GM12873 (cell line): ENCODE data around the gene TFF3.

Experiments
- TF ChIP-seq, protein P1 (sequence below): IDR thresholded peaks from 2 replicates; pipeline ENCODE4 v1.5.1; 2012; ENCODE audit warnings: low read depth, mild to moderate bottlenecking, moderate library complexity, low read length, control low read depth; ENCODE audit not compliant: insufficient read depth; ENCODE audit errors: missing control alignments

The TFF3 gene

GRCh38 chr21:42276076-42276475 is 39.1 kb downstream of the TFF3 start:
- TF ChIP-seq, protein P1, sequence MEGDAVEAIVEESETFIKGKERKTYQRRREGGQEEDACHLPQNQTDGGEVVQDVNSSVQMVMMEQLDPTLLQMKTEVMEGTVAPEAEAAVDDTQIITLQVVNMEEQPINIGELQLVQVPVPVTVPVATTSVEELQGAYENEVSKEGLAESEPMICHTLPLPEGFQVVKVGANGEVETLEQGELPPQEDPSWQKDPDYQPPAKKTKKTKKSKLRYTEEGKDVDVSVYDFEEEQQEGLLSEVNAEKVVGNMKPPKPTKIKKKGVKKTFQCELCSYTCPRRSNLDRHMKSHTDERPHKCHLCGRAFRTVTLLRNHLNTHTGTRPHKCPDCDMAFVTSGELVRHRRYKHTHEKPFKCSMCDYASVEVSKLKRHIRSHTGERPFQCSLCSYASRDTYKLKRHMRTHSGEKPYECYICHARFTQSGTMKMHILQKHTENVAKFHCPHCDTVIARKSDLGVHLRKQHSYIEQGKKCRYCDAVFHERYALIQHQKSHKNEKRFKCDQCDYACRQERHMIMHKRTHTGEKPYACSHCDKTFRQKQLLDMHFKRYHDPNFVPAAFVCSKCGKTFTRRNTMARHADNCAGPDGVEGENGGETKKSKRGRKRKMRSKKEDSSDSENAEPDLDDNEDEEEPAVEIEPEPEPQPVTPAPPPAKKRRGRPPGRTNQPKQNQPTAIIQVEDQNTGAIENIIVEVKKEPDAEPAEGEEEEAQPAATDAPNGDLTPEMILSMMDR = no peak

DNA sequence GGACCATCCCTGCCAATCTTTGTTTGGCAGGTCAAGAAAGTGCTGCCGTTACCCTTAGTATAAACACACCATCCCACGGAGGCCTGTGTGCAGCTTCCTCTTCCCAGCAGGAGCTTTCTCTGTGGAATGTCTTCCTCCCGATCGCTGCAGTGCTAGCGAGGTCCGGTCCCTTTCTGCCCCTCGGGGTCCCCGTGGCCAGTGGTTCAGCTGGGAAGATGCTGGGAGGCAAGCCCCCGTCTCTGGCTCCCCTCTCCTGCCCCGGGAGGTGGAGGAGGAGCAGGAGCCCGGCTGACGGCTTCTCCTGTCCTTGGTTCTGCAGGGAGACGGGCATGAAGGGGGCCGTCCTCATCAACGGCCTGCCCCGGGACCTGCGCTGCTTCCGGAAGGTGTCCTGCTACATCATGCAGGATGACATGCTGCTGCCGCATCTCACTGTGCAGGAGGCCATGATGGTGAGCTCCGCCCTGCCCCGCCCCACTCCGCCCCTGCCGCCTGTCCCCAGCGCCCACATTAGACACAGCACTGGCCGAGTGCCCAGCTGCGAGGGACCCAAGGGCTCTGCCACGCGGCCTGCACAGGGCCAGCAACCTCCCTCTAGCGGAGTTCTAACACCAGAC is 42.1 kb downstream of the TFF3 start:
- TF ChIP-seq, protein P1 = no peak

- TF ChIP-seq, protein P1 = no peak
These were observed 42.9 kb downstream of the TFF3 start for GRCh38 chr21:42272109-42272962.

GRCh38 chr21:42271065-42271464 is 44.1 kb downstream of the TFF3 start:
- TF ChIP-seq, protein P1 = no peak

DNA sequence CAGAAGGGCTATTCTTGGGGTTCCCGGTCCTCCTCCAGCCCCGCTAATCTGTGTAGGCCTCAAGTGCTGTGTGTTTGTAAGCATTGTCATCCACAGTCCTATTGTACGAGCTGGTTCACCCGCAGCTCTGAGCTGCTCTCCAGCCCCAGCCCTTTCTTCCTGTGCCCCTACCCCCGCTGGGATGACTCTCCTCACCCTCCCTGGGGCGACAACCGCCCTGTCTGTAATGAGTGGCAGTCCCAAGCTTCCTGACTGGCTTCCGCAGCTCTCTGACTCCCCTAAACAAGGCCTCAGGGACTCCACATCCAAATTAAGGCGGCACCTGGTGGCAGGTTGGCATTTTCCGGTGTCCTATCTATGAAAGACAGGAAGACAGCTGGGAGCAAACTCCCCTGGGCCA is 45.8 kb downstream of the TFF3 start:
- TF ChIP-seq, protein P1 = no peak

DNA sequence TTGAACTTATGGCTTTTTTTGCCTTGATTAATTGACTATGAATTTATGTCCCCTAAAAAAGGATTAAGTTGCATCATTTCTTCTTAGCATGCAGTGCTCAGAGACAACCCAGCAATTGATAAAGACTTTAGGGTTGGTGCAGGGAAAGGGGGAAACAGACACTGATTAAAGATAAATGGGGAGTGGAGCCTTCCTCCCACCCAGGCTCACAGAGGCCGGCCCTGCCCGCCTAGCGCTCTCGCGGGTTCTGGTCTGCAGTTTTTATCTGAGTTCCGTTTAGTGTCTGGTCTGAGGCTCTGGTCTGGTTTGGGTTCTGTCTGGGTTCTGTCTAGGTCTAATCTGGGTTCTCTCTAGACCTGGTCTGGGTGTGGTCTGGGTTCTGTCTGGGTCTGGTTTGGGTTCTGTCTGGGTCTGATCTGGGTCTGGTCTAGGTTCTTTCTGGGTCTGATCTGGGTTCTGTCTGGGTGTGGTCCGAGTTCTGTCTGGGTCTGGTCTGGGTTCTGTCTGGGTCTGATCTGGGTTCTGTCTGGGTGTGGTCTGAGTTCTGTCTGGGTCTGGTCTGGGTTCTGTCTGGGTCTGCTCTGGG is 48.1 kb downstream of the TFF3 start:
- TF ChIP-seq, protein P1 = no peak

GRCh38 chr21:42265231-42265812 is 49.9 kb downstream of the TFF3 start:
- TF ChIP-seq, protein P1 = no peak
